GM18508 (cell line): ENCODE data around the gene RNASE13.
"Not testable (repeated sequence)": the region's sequence is repeated elsewhere in the genome, so short reads cannot be mapped to it uniquely, and the experiment has no call there.

Experiments
- ATAC-seq: cut with Tn5 transposase; IDR thresholded peaks from one replicate; pipeline ENCODE4 v1.9.1; 2021; ENCODE audit warnings: moderate number of reproducible peaks; ENCODE audit not compliant: insufficient read depth, unreplicated experiment

The RNASE13 gene

GRCh38 chr14:21043387-21043973, 8.9 kb upstream of the RNASE13 start:
- ATAC-seq, result no peak

- ATAC-seq, result no peak
These were observed 8.3 kb upstream of the RNASE13 start for GRCh38 chr14:21042918-21043317.

GRCh38 chr14:21041676-21042433, 7.2 kb upstream of the RNASE13 start, which contains the start of gene RNASE7:
Gene RNASE7 (plus strand): TSS chr14:21042362. CDS start chr14:21042993, 631 bp downstream.
- ATAC-seq, result no peak

- ATAC-seq, result not testable (repeated sequence)
These were observed 6.3 kb upstream of the RNASE13 start for GRCh38 chr14:21040941-21041340.

GRCh38 chr14:21040370-21040925, 5.8 kb upstream of the RNASE13 start:
- no peak for ATAC-seq

- ATAC-seq, result no peak
These were observed 5.2 kb upstream of the RNASE13 start for GRCh38 chr14:21039585-21040369.

GRCh38 chr14:21038441-21039422, 4.1 kb upstream of the RNASE13 start:
- no peak for ATAC-seq

GRCh38 chr14:21037156-21037555, 2.5 kb upstream of the RNASE13 start:
- no peak for ATAC-seq

GRCh38 chr14:21036751-21037150, 2.1 kb upstream of the RNASE13 start:
- no peak for ATAC-seq

GRCh38 chr14:21033133-21033698, 1.4 kb downstream of the RNASE13 start:
- no peak for ATAC-seq

- ATAC-seq, result no peak
These were observed 2.1 kb downstream of the RNASE13 start for GRCh38 chr14:21032326-21033132.

GRCh38 chr14:21030531-21030930, 4.1 kb downstream of the RNASE13 start:
- no peak for ATAC-seq

GRCh38 chr14:21029917-21030316, 4.7 kb downstream of the RNASE13 start, which contains the start of gene TPPP2:
Gene TPPP2 (plus strand): TSS chr14:21030217. CDS start chr14:21030582, 365 bp downstream.
- no peak for ATAC-seq

GRCh38 chr14:21026988-21027315, 7.7 kb downstream of the RNASE13 start:
- no peak for ATAC-seq

GRCh38 chr14:21026274-21026987, 8.2 kb downstream of the RNASE13 start:
- no peak for ATAC-seq

- ATAC-seq, result no peak
These were observed 9.0 kb downstream of the RNASE13 start for GRCh38 chr14:21025371-21026273.
